Neural progenitor cell (in vitro differentiated cells): Measurements from ENCODE around the gene EME2. TPM values are rescaled to one million over a fixed set of nuclear protein-coding genes. Genes with fewer than 3 reads are reported as not detected.

Experiments used
- DNase-seq: peaks from one replicate; pipeline ENCODE4 v3.0.0-alpha.2; 2016; ENCODE audit warnings: low spot score
- H2AFZ ChIP-seq: fragments of 200-600 bp; sonication (generic); replicated peaks from 2 replicates; pipeline ENCODE4 v1.6.1; 2016; ENCODE audit warnings: antibody characterized with exemption
- H3F3A ChIP-seq: fragments of 200-600 bp; sonication (generic); 2 replicates; pipeline ENCODE4 v1.6.1; 2016; ENCODE audit warnings: antibody characterized with exemption, low read depth
- H3K27ac ChIP-seq: fragments of 200-600 bp; sonication (generic); 2 replicates; pipeline ENCODE4 v1.5.1; 2016; ENCODE audit warnings: mild to moderate bottlenecking
- H3K27me3 ChIP-seq: fragments of 200-600 bp; sonication (generic); 2 replicates; pipeline ENCODE4 v1.6.1; 2016; ENCODE audit warnings: mild to moderate bottlenecking, moderate library complexity
- H3K36me3 ChIP-seq: fragments of 200-600 bp; sonication (generic); 2 replicates; pipeline ENCODE4 v1.5.1; 2016
- H3K4me1 ChIP-seq: fragments of 200-600 bp; sonication (generic); 2 replicates; pipeline ENCODE4 v1.6.1; 2016; ENCODE audit warnings: mixed run types
- H3K4me2 ChIP-seq: fragments of 200-600 bp; sonication (generic); 2 replicates; pipeline ENCODE4 v1.6.1; 2016
- H3K4me3 ChIP-seq: fragments of 200-600 bp; sonication (generic); 2 replicates; pipeline ENCODE4 v1.5.1; 2016
- H3K79me2 ChIP-seq: fragments of 200-600 bp; sonication (generic); 2 replicates; pipeline ENCODE4 v1.6.1; 2016; ENCODE audit warnings: low read depth
- H3K9ac ChIP-seq: fragments of 200-600 bp; sonication (generic); 2 replicates; pipeline ENCODE4 v1.6.1; 2016
- H3K9me3 ChIP-seq: fragments of 200-600 bp; sonication (generic); 2 replicates; pipeline ENCODE4 v1.5.1; 2016; ENCODE audit warnings: low read depth
- H4K20me1 ChIP-seq: fragments of 200-600 bp; sonication (generic); 2 replicates; pipeline ENCODE4 v1.6.1; 2016; ENCODE audit warnings: low read depth
- H3K27ac Mint-ChIP-seq: 3 replicates; pipeline ENCODE4 v1.8.0; 2021; ENCODE audit warnings: mixed read lengths
- H3K27me3 Mint-ChIP-seq: 2 replicates; pipeline ENCODE4 v1.8.0; 2022; ENCODE audit warnings: low read depth, mild to moderate bottlenecking, inconsistent platforms, moderate library complexity, mixed read lengths; ENCODE audit not compliant: insufficient read depth
- H3K36me3 Mint-ChIP-seq: 3 replicates; pipeline ENCODE4 v1.8.0; 2021; ENCODE audit warnings: mixed read lengths
- H3K4me1 Mint-ChIP-seq: 3 replicates; pipeline ENCODE4 v1.8.0; 2021; ENCODE audit warnings: mixed read lengths
- H3K4me3 Mint-ChIP-seq: 3 replicates; pipeline ENCODE4 v1.8.0; 2021; ENCODE audit warnings: mild to moderate bottlenecking, moderate library complexity, mixed read lengths
- H3K9me3 Mint-ChIP-seq: 3 replicates; pipeline ENCODE4 v1.8.0; 2020; ENCODE audit warnings: mixed read lengths
- CTCF ChIP-seq: fragments of 200-600 bp; sonication (generic); IDR thresholded peaks from 2 replicates; pipeline ENCODE4 v1.5.1; 2017; ENCODE audit warnings: antibody characterized with exemption, mild to moderate bottlenecking
- EZH2 ChIP-seq: fragments of 200-600 bp; sonication (generic); IDR thresholded peaks from 2 replicates; pipeline ENCODE4 v1.6.1; 2017; ENCODE audit warnings: antibody characterized with exemption, mild to moderate bottlenecking, moderate library complexity
- EZH2phosphoT487 ChIP-seq: fragments of 200-600 bp; sonication (generic); IDR thresholded peaks from 2 replicates; pipeline ENCODE4 v1.6.1; 2017; ENCODE audit warnings: antibody characterized with exemption
- total RNA-seq: library from RNA; depleted of rRNA; stranded (reverse); fragments of >200 nt; gene quantifications from 2 replicates; pipeline ENCODE4 v1.2.3, GENCODE V29; 2015; ENCODE audit warnings: low replicate concordance

EME2 gene
- total RNA-seq, 1 donor from 2014 or later = 2.3 TPM

GRCh38 chr16:1758923-1759322 lies 13.7 kb upstream of the EME2 start:
- H3K4me1 Mint-ChIP-seq = no peaks in the 10 kb centered on the region
- no peaks in the 10 kb centered on the region for H3K4me1 ChIP-seq
- H3K36me3 Mint-ChIP-seq = peaks cover 7% of the 10 kb centered on the region
- DNase-seq = no peak
- TF ChIP-seq CTCF (no peak), EZH2 (no peak), EZH2phosphoT487 (no peak)
- no peak overlapping the region for H3K4me3 ChIP-seq
- no peaks in the 10 kb centered on the region for H3K36me3 ChIP-seq
- H3K79me2 ChIP-seq = no peaks in the 10 kb centered on the region
- no peak overlapping the region for H3K4me2 ChIP-seq
- peaks cover 8% of the 10 kb centered on the region for H4K20me1 ChIP-seq
- no peak overlapping the region for H3K27ac Mint-ChIP-seq
- H2AFZ ChIP-seq = no peak overlapping the region
- no peaks in the 10 kb centered on the region for H3K27me3 ChIP-seq
- no peak overlapping the region for H3K9ac ChIP-seq
- H3K9me3 ChIP-seq = no peaks in the 10 kb centered on the region
- H3F3A ChIP-seq = peaks cover 8% of the 10 kb centered on the region
- peaks cover 4% of the 10 kb centered on the region for H3K27me3 Mint-ChIP-seq
- H3K4me3 Mint-ChIP-seq = no peak overlapping the region
- no peak overlapping the region for H3K27ac ChIP-seq
- H3K9me3 Mint-ChIP-seq = no peaks in the 10 kb centered on the region

- peaks cover 13% of the 10 kb centered on the region for H4K20me1 ChIP-seq
- Mint-ChIP-seq H3K36me3 (peaks cover 5% of the 10 kb centered on the region), H3K27ac (no peak overlapping the region), H3K4me1 (no peaks in the 10 kb centered on the region), H3K4me3 (no peak overlapping the region), H3K27me3 (peaks cover 4% of the 10 kb centered on the region), H3K9me3 (no peaks in the 10 kb centered on the region)
- no peak overlapping the region for H3K4me2 ChIP-seq
- no peak for DNase-seq
- H2AFZ ChIP-seq = no peak overlapping the region
- H3K79me2 ChIP-seq = no peaks in the 10 kb centered on the region
- H3K9me3 ChIP-seq = no peaks in the 10 kb centered on the region
- H3K36me3 ChIP-seq = no peaks in the 10 kb centered on the region
- no peaks in the 10 kb centered on the region for H3K4me1 ChIP-seq
- no peak overlapping the region for H3K27ac ChIP-seq
- H3K27me3 ChIP-seq = no peaks in the 10 kb centered on the region
- no peak overlapping the region for H3K9ac ChIP-seq
- peaks cover 8% of the 10 kb centered on the region for H3F3A ChIP-seq
- no peak for TF ChIP-seq EZH2phosphoT487
- no peak for TF ChIP-seq EZH2
- no peak for TF ChIP-seq CTCF
- no peak overlapping the region for H3K4me3 ChIP-seq
These were observed 13.1 kb upstream of the EME2 start for GRCh38 chr16:1759511-1759910.

- Histone ChIP-seq H3K9ac (no peak overlapping the region), H3K79me2 (no peaks in the 10 kb centered on the region), H3K4me1 (no peaks in the 10 kb centered on the region), H3K4me2 (no peak overlapping the region), H3K27ac (no peak overlapping the region), H3K36me3 (no peaks in the 10 kb centered on the region), H2AFZ (no peak overlapping the region), H3F3A (peaks cover 8% of the 10 kb centered on the region), H3K27me3 (no peaks in the 10 kb centered on the region), H3K9me3 (no peaks in the 10 kb centered on the region), H4K20me1 (peaks cover 15% of the 10 kb centered on the region), H3K4me3 (no peak overlapping the region)
- Mint-ChIP-seq H3K27ac (peak overlapping the region; percentile 93), H3K4me1 (no peaks in the 10 kb centered on the region), H3K4me3 (no peak overlapping the region), H3K27me3 (peaks cover 1% of the 10 kb centered on the region), H3K36me3 (peaks cover 4% of the 10 kb centered on the region), H3K9me3 (no peaks in the 10 kb centered on the region)
- no peak for TF ChIP-seq EZH2
- TF ChIP-seq CTCF = no peak
- no peak for TF ChIP-seq EZH2phosphoT487
- no peak for DNase-seq
These were observed 11.7 kb upstream of the EME2 start for GRCh38 chr16:1760911-1761310.

GRCh38 chr16:1761751-1762150 lies 10.9 kb upstream of the EME2 start:
- Histone ChIP-seq H3K4me1 (no peaks in the 10 kb centered on the region), H3K9me3 (no peaks in the 10 kb centered on the region), H2AFZ (no peak overlapping the region), H3K27ac (no peak overlapping the region), H3K79me2 (no peaks in the 10 kb centered on the region), H3K36me3 (no peaks in the 10 kb centered on the region), H3K27me3 (no peaks in the 10 kb centered on the region), H3K4me2 (no peak overlapping the region), H3F3A (peaks cover 8% of the 10 kb centered on the region), H3K9ac (no peak overlapping the region), H3K4me3 (no peak overlapping the region), H4K20me1 (peaks cover 15% of the 10 kb centered on the region)
- Mint-ChIP-seq H3K4me1 (no peaks in the 10 kb centered on the region), H3K27ac (no peak overlapping the region), H3K27me3 (no peaks in the 10 kb centered on the region), H3K9me3 (no peaks in the 10 kb centered on the region), H3K36me3 (peaks cover 3% of the 10 kb centered on the region), H3K4me3 (no peak overlapping the region)
- no peak for TF ChIP-seq CTCF
- TF ChIP-seq EZH2 = no peak
- no peak for TF ChIP-seq EZH2phosphoT487
- DNase-seq = no peak
